Esophagus squamous epithelium (tissue), 5 donors: ENCODE results near the gene GRB7. TPM values are rescaled to one million over a fixed set of nuclear protein-coding genes. Genes with fewer than 3 reads are reported as not detected.
A peak's percentile ranks its signal among the peaks of the same experiment; 100 is the strongest.

Experiments used
- DNase-seq: peaks from one replicate; lab custom pipeline; 2025; lab: John Stamatoyannopoulos, UW
- H3K27ac ChIP-seq, 4 donors: fragments of 200-600 bp; sonication (generic); one replicate each; pipeline ENCODE4 v1.5.1; 2016 to 2019; ENCODE audit warnings: mild to moderate bottlenecking in 1 of 4
- H3K27me3 ChIP-seq, 4 donors: fragments of 200-600 bp; sonication (generic); 1 replicate in 3 of 4; 2 replicates in 1 of 4; pipeline versions ENCODE4 v1.5.1 to v1.6.0; 2017 to 2021; ENCODE audit warnings: antibody characterized with exemption in 1 of 4
- H3K36me3 ChIP-seq, 3 donors: fragments of 200-600 bp; sonication (generic); one replicate each; pipeline ENCODE4 v1.5.1; 2016 to 2019
- H3K4me1 ChIP-seq, 3 donors: fragments of 200-600 bp; sonication (generic); one replicate each; pipeline ENCODE4 v1.5.1; 2017 to 2019
- H3K4me3 ChIP-seq, 4 donors: fragments of 200-600 bp; sonication (generic); 1 replicate in 3 of 4; 2 replicates in 1 of 4; pipeline ENCODE4 v1.5.1; 2016 to 2019; ENCODE audit warnings: mild to moderate bottlenecking in 2 of 4, moderate library complexity in 1 of 4
- H3K9me3 ChIP-seq, 3 donors: fragments of 200-600 bp; sonication (generic); one replicate each; pipeline ENCODE4 v1.5.1; 2016 to 2019
- POLR2A ChIP-seq, 4 donors: fragments of 450-650 bp; IDR thresholded peaks; one replicate each; pipeline ENCODE4 v1.6.1; 2017; ENCODE audit warnings: antibody characterized with exemption in 4 of 4, mild to moderate bottlenecking in 4 of 4, moderate library complexity in 3 of 4
- WGBS, 2 donors: methylation state at CpG; one replicate each; pipeline ENCODE4 v1.1.5; 2018; 5-methylcytosine and 5-hydroxymethylcytosine counted together
- intact Hi-C: fragments of 100-400 bp; cut with DNase I; formaldehyde crosslinking; loops from one replicate; pipeline ENCODE4 v1.15.0; 2022
- total RNA-seq, 4 donors: library from RNA; depleted of rRNA; stranded (reverse); fragments of >200 nt; gene quantifications; one replicate each; pipeline ENCODE4 v1.1.0, GENCODE V29; 2016
- TF ChIP-seq, protein P1 (sequence below), 6 experiments: fragments of 450-650 bp in 4 of 6; fragments of 200-600 bp in 2 of 6; sonication (generic) in 2 of 6; IDR thresholded peaks; one replicate each; pipeline ENCODE4 v1.5.1; 2016 to 2019; ENCODE audit warnings: antibody characterized with exemption in 6 of 6, mild to moderate bottlenecking in 4 of 6, moderate library complexity in 4 of 6
- donor health status: DM: yes; HTN: yes; CAD: no.

Gene GRB7
- total RNA-seq, 4 donors from 2014 or later = 25.1 to 62.1 (median 55.9) TPM

DNA sequence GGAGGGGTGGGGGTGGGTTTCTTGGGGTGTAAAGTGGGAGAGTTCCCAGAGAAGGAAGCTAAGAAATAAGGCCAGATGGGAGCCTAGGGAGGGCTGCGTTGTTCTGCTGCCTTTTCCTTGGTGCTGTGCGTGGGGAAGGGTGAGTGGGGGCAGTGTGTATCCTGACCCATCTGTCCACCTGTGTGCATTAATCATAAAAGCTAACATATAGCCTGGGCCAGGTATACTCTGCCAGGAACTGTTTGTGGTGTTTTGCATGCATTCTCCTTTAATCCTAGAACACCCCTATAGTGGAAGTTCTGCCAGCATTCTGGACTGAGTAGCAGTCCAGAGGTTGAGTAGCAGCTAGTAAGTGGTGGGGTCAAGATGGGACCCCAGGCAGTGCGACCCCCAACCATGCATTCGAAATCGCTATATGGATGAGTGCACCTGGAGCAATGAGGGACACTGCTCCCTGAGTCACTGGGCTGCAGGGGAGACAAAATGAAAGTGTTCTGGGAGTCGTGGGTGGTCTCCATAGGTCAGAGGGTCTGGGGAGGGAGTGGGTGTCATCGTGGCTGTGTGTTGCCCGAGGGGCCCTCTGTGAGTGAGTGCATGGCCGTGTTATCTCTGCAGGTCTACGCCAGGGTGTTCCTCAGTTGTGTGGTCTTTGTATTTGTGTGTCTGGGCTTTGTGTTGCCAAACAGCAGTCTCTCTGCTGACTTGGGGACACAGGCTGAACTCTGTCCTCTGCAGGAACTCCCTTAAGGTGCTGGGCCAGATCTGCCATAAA, 36.5 kb upstream of the GRB7 start:
- peaks cover 0 to 21% (median 0%) of the 10 kb centered on the region in 4 donors for H3K27me3 ChIP-seq
- TF ChIP-seq, protein P1, sequence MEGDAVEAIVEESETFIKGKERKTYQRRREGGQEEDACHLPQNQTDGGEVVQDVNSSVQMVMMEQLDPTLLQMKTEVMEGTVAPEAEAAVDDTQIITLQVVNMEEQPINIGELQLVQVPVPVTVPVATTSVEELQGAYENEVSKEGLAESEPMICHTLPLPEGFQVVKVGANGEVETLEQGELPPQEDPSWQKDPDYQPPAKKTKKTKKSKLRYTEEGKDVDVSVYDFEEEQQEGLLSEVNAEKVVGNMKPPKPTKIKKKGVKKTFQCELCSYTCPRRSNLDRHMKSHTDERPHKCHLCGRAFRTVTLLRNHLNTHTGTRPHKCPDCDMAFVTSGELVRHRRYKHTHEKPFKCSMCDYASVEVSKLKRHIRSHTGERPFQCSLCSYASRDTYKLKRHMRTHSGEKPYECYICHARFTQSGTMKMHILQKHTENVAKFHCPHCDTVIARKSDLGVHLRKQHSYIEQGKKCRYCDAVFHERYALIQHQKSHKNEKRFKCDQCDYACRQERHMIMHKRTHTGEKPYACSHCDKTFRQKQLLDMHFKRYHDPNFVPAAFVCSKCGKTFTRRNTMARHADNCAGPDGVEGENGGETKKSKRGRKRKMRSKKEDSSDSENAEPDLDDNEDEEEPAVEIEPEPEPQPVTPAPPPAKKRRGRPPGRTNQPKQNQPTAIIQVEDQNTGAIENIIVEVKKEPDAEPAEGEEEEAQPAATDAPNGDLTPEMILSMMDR (IDR thresholded peaks at IDR 0.05) = no peak
- TF ChIP-seq POLR2A (IDR thresholded peaks at IDR 0.05) = no peak
- intact Hi-C loops = no loop called here
- H3K9me3 ChIP-seq = no peaks in the 10 kb centered on the region
- WGBS, 2 donors = 21 to 28% methylated on average over 9 to 10 of the region's 10 CpGs
- H3K4me1 ChIP-seq = peaks cover 43 to 71% (median 47%) of the 10 kb centered on the region in 3 donors
- peak overlapping the region; percentile 83 to 92 (median 88) for H3K4me3 ChIP-seq
- peak overlapping the region; percentile 89 to 97 (median 96) for H3K27ac ChIP-seq
- no peak for DNase-seq
- no peaks in the 10 kb centered on the region for H3K36me3 ChIP-seq

DNA sequence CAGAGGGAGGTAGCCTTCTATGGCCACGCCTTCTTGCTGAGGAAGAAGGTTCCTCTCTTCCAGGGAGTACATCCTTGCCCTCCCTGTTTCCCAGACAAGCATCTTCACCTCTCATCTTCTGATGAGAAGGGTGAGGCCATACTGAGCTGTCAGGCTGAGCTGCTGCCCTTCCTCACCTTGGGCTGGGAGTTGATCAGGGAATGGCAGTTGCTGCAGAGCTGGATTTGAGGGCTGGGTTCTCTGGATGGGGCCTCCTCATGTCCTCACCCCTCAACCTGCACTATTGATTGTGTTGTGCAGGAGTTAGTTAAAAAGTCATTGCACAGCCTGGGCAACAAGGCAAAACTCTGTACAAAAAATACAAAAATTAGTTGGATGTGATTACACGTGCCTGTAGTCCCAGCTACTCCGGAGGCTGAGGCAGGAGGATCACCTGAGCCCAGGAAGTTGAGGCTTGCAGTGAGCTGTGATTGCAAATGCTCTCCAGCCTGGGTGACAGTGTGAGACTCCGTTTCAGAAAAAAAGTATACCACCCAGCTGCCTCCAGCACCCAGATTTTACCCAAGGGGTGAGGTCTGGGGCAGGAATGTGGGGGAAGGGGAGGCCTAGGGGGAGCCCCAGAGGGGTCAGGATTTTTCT, 35.8 kb upstream of the GRB7 start:
- 62 to 66% methylated on average over 4 of the region's 4 CpGs for WGBS, 2 donors
- Histone ChIP-seq H3K27me3 (peaks cover 0 to 21% (median 0%) of the 10 kb centered on the region in 4 donors), H3K4me1 (peaks cover 43 to 78% (median 54%) of the 10 kb centered on the region in 3 donors), H3K36me3 (peaks cover 0 to 3% (median 0%) of the 10 kb centered on the region in 3 donors), H3K4me3 (peak overlapping the region; percentile 83 to 92 (median 88)), H3K27ac (peak overlapping the region; percentile 89 to 97 (median 96)), H3K9me3 (no peaks in the 10 kb centered on the region)
- no peak for DNase-seq
- intact Hi-C loops = no loop called here
- no peak for TF ChIP-seq POLR2A (IDR thresholded peaks at IDR 0.05)

DNA sequence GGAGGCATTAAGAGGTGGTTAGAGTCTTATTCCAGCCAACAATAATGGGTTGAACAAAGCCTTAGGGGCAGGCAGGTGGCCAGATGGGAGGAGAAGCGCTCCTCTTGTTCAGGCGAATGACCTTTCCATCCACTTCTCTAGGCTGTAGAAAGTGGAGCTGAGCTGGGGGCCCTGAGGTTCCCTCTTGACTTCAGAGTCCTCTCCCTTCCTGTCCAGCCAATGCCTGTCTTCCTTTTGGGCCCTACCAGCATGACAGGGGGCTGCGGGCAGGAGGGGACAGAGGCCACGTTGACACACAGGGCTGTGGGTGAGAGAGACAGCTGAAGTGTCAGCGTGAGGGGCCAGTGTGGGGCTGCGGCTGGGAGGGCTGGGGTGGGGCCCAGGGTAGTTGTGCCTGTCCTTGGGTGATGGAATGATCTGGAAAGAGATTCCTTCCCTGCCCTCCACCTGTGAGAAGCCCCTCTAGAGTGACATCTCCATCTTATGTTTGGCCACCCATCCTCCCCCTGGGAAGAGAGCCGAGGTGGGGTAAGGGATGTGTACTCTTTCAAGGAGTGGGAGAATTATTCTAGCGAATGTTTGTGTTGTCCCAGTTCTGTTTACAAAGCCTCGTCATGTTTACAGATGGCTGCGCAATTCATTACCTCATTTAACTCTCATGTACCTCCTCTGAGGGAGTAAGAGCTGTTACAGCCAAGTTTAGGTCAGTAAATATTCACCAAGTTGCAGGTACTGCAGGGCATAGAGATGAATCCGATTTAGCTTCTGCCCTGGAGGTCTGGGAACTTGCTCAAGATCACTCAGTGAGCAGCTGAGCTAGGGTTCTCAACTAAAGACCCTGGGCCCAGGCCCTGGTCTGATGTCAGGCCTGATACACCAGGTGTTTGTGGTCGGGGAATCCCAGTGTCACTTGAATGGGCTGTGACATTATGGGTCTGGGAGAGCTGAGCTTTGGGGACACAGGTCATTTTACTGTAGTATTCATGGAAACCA, 34.5 kb upstream of the GRB7 start:
- Histone ChIP-seq H3K27ac (peak overlapping the region; percentile 86 to 97 (median 92)), H3K4me3 (peak overlapping the region in 1 of 4 donors; percentile 92), H3K27me3 (peaks cover 0 to 21% (median 0%) of the 10 kb centered on the region in 4 donors), H3K36me3 (peaks cover 6 to 16% (median 6%) of the 10 kb centered on the region in 3 donors), H3K4me1 (peaks cover 43 to 91% (median 56%) of the 10 kb centered on the region in 3 donors), H3K9me3 (no peaks in the 10 kb centered on the region)
- no peak for DNase-seq
- intact Hi-C loops = no loop called here
- 59 to 63% methylated on average over 7 to 10 of the region's 12 CpGs for WGBS, 2 donors
- TF ChIP-seq POLR2A (IDR thresholded peaks at IDR 0.05) = no peak
- TF ChIP-seq, protein P1 (IDR thresholded peaks at IDR 0.05) = no peak

DNA sequence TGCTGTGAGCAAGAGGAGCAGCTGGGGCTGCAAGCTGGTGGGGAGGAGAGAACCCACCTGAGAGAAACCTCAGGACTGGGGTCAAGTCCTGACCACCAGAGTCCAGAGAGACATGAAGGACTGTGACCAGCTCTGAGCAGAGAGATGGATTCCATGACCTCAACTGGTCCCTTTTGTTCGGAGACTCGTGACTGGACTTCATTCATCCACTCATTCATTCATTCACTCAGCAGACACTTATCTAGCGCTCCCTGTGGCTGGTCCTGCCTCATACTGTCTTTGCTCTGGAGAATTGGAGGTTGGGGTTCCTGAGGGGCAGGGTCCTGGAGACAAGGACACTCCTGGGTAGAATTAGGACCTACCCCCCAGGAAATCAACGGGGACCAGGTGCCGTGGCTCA, 33.8 kb upstream of the GRB7 start:
- 89 to 95% methylated on average over 3 to 5 of the region's 5 CpGs for WGBS, 2 donors
- Histone ChIP-seq H3K4me1 (peaks cover 43 to 89% (median 56%) of the 10 kb centered on the region in 3 donors), H3K9me3 (no peaks in the 10 kb centered on the region), H3K36me3 (peaks cover 12 to 23% (median 13%) of the 10 kb centered on the region in 3 donors), H3K27me3 (peaks cover 0 to 21% (median 0%) of the 10 kb centered on the region in 4 donors), H3K4me3 (no peak overlapping the region), H3K27ac (peak overlapping the region; percentile 86 to 97 (median 92))
- intact Hi-C loops = no loop called here
- no peak for DNase-seq
- TF ChIP-seq, protein P1 (IDR thresholded peaks at IDR 0.05) = no peak
- TF ChIP-seq POLR2A (IDR thresholded peaks at IDR 0.05) = no peak
